Gastroesophageal sphincter (tissue), 3 donors: ENCODE data around the gene TRERF1.

Experiments
- POLR2AphosphoS5 ChIP-seq: sonication (generic); formaldehyde crosslinking; IDR thresholded peaks from one replicate; pipeline ENCODE4 v1.6.1; 2017; ENCODE audit warnings: antibody characterized with exemption
- TF ChIP-seq, protein P1 (sequence below), 4 experiments: fragments of 200-600 bp in 2 of 4; fragments of 450-650 bp in 2 of 4; sonication (generic) in 1 of 4; IDR thresholded peaks; one replicate each; pipeline ENCODE4 v1.5.1; 2017 to 2019; ENCODE audit warnings: antibody characterized with exemption in 4 of 4, mild to moderate bottlenecking in 2 of 4, moderate library complexity in 2 of 4

GRCh38 chr6:42488129-42488528, 36.4 kb upstream of the TRERF1 start:
- TF ChIP-seq POLR2AphosphoS5: no peak
- TF ChIP-seq, protein P1, sequence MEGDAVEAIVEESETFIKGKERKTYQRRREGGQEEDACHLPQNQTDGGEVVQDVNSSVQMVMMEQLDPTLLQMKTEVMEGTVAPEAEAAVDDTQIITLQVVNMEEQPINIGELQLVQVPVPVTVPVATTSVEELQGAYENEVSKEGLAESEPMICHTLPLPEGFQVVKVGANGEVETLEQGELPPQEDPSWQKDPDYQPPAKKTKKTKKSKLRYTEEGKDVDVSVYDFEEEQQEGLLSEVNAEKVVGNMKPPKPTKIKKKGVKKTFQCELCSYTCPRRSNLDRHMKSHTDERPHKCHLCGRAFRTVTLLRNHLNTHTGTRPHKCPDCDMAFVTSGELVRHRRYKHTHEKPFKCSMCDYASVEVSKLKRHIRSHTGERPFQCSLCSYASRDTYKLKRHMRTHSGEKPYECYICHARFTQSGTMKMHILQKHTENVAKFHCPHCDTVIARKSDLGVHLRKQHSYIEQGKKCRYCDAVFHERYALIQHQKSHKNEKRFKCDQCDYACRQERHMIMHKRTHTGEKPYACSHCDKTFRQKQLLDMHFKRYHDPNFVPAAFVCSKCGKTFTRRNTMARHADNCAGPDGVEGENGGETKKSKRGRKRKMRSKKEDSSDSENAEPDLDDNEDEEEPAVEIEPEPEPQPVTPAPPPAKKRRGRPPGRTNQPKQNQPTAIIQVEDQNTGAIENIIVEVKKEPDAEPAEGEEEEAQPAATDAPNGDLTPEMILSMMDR (IDR thresholded peaks at IDR 0.05): no peak
